Mononuclear cell (primary cell): Measurements from ENCODE around the gene MPP2. TPM values are rescaled to one million over a fixed set of nuclear protein-coding genes. Genes with fewer than 3 reads are reported as not detected.
A peak's percentile ranks its signal among the peaks of the same experiment; 100 is the strongest.
"Not testable (repeated sequence)": the region's sequence is repeated elsewhere in the genome, so short reads cannot be mapped to it uniquely, and the experiment has no call there.

Source experiments
- H3K27me3 ChIP-seq: 2 replicates; pipeline ENCODE4 v1.6.0; 2011; ENCODE audit warnings: low read length, control low read depth; ENCODE audit not compliant: insufficient read depth
- H3K4me1 ChIP-seq: 2 replicates; pipeline ENCODE4 v1.5.1; 2011; ENCODE audit warnings: mild to moderate bottlenecking, low read length, control low read depth; ENCODE audit not compliant: insufficient read depth
- H3K4me3 ChIP-seq: 2 replicates; pipeline ENCODE4 v1.5.1; 2011; ENCODE audit warnings: mild to moderate bottlenecking, low read length, moderate library complexity
- H3K9me3 ChIP-seq: 2 replicates; pipeline ENCODE4 v1.5.1; 2011; ENCODE audit warnings: low read depth, mild to moderate bottlenecking, control low read depth, low read length
- total RNA-seq: library from RNA; depleted of rRNA; stranded (reverse); fragments of >200 nt; gene quantifications from one replicate; pipeline ENCODE4 v1.2.3, GENCODE V29; 2012

The MPP2 gene
- total RNA-seq, 1 donor = 1.4 TPM

- H3K4me1 ChIP-seq, H3K9me3 ChIP-seq, H3K27me3 ChIP-seq, H3K4me3 ChIP-seq: not testable (repeated sequence)
Observed at GRCh38 chr17:43842091-43842974, 65.0 kb downstream of the MPP2 start.

- Histone ChIP-seq H3K4me1 (no peaks in the 10 kb centered on the region), H3K4me3 (no peak overlapping the region), H3K9me3 (no peaks in the 10 kb centered on the region), H3K27me3 (no peaks in the 10 kb centered on the region)
Observed at GRCh38 chr17:43841282-43841681, 66.1 kb downstream of the MPP2 start.

DNA sequence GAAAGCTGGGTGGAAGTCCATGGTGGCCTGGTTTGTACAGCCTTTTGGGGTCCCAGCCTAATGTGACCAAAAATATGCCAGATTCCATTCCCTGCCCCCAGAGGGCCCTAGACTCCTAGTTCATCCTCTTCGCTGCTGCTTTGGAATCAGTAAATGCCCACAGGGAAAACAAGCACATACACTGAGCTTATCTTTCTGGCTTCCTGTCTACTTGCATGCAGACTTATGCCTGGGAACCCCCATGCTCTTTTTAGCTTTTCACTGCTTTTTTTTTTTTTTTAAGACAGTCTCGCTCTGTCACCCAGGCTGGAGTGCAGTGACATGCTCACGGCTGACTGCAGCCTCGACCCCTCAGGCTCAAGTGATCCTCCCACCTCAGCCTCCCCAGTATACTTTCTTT lies 66.5 kb downstream of the MPP2 start:
- H3K4me1 ChIP-seq = no peaks in the 10 kb centered on the region
- H3K27me3 ChIP-seq = peaks cover 2% of the 10 kb centered on the region
- no peaks in the 10 kb centered on the region for H3K9me3 ChIP-seq
- H3K4me3 ChIP-seq = no peak overlapping the region

DNA sequence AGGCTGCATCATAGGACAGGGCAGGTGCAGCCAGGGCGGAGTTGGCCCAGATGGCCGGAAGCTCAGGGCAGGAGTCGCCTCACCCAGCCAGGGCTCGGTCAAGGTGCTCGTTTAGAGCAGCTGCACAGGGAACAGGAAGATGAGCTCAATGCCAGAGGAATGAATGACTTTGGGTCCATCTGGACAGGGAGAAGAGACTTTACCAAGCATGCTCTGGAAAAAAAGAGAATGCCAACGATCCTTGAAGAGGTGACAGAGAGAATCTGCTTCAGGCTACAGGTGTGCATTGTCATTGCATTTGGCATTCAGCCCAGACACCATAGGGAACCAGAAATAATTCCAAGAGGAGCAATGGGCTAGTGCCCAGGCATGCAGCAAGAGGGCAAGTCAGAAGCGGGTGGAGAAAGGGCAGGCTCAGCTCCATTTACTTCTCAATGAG lies 67.6 kb downstream of the MPP2 start:
- no peaks in the 10 kb centered on the region for H3K9me3 ChIP-seq
- H3K4me1 ChIP-seq = no peaks in the 10 kb centered on the region
- peaks cover 4% of the 10 kb centered on the region for H3K27me3 ChIP-seq
- H3K4me3 ChIP-seq = no peak overlapping the region

- Histone ChIP-seq H3K4me3 (no peak overlapping the region), H3K4me1 (peaks cover 9% of the 10 kb centered on the region), H3K27me3 (peaks cover 28% of the 10 kb centered on the region), H3K9me3 (no peaks in the 10 kb centered on the region)
Observed at GRCh38 chr17:43834106-43834505, 73.2 kb downstream of the MPP2 start.

GRCh38 chr17:43832976-43833829 lies 74.1 kb downstream of the MPP2 start, which contains the start of gene MPP3:
Gene MPP3, minus strand, starts transcription at chr17:43833146. Its CDS starts 1,240 bp downstream, at chr17:43831906.
- Histone ChIP-seq H3K4me1 (peaks cover 9% of the 10 kb centered on the region), H3K9me3 (no peaks in the 10 kb centered on the region), H3K4me3 (peak within 1 kb of the TSS; percentile 25), H3K27me3 (peaks cover 28% of the 10 kb centered on the region)

DNA sequence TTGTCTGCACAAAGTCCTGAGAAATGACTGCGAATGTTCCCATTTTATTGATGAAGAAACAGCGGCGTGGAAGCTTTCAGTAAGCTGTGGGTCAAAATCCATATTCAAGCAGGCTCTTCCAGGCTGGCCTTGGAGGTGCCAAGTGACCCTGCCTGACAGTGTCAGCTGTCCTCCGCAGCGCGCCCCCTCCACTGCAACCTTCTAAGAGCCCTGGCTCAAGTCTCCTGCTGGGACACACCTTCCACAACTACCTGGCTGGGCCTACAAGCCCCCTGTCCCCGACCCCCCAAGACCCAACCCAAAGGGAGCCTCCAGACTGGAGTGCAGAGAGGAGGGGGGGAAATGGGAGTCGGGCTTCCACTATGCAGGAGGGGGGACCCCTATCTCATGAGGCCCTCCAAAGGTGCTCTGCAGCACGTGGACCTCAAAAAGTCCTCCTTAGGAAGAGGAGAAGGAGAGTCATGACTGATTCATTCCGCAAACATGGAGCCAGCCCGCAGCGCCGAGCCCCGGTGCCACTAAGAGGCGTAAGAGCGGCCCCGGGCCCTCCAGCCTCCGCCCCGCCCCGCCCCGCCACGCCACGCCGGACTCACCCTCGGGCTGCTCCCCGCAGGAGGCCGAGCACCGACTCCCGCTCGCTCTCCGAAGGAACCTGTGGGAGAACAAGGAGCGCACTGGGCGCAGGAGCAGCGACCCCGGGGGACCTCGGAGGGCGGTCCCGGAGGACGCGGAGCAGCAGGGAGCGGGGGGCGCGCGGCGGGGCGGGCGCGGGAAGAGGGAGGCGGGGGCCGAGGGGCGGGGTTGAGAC lies 75.0 kb downstream of the MPP2 start:
- peaks cover 28% of the 10 kb centered on the region for H3K27me3 ChIP-seq
- no peaks in the 10 kb centered on the region for H3K9me3 ChIP-seq
- peak overlapping the region; percentile 25 for H3K4me3 ChIP-seq
- H3K4me1 ChIP-seq = peaks cover 9% of the 10 kb centered on the region

- H3K27me3 ChIP-seq = peaks cover 28% of the 10 kb centered on the region
- H3K4me3 ChIP-seq = no peak overlapping the region
- no peaks in the 10 kb centered on the region for H3K9me3 ChIP-seq
- peaks cover 9% of the 10 kb centered on the region for H3K4me1 ChIP-seq
Observed at GRCh38 chr17:43831633-43832032, 75.7 kb downstream of the MPP2 start.

GRCh38 chr17:43830510-43831140 lies 76.7 kb downstream of the MPP2 start:
- H3K9me3 ChIP-seq = no peaks in the 10 kb centered on the region
- H3K4me3 ChIP-seq = no peak overlapping the region
- peaks cover 9% of the 10 kb centered on the region for H3K4me1 ChIP-seq
- H3K27me3 ChIP-seq = peaks cover 24% of the 10 kb centered on the region

DNA sequence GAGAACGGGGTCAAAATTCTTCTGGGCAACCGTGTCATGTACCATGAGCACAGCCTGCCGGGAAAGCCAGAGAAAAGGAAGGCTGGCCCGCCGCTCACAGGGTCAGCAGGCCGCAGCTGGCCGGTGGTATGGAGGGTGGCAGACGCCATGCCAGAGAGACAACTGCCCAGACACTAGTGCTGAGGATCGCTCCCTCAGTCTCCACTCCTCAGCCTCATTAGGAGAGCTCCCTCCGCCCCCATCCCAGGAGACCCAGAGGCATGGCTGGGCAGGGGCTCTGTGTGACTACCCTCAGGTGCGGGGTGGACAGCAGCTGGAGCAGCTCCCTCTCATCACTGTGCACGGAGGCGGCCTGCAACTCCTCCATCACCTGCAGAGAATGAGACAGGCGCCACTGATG lies 77.6 kb downstream of the MPP2 start:
- Histone ChIP-seq H3K27me3 (peaks cover 24% of the 10 kb centered on the region), H3K9me3 (no peaks in the 10 kb centered on the region), H3K4me1 (peaks cover 9% of the 10 kb centered on the region), H3K4me3 (no peak overlapping the region)

GRCh38 chr17:43827596-43827995 lies 79.7 kb downstream of the MPP2 start:
- Histone ChIP-seq H3K4me3 (no peak overlapping the region), H3K4me1 (no peaks in the 10 kb centered on the region), H3K9me3 (no peaks in the 10 kb centered on the region), H3K27me3 (peaks cover 10% of the 10 kb centered on the region)

DNA sequence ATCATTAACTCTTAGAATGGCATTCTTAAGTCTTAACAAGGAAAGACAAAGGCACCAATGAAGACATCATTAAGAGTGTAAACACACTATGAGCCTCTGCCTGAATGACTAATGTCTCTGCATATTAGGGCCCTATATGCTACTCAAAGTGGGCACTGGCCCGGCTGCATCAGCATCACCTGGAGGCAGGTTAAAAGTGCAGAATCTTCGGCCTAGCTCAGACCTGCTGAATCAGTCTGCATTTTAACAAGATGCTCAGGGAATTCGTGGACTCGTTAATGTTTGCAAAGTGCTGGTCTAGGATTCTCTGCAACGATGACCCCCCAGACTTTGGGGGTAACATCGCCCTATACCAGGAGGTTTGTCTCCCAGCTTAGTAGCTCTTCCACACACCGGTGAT lies 81.1 kb downstream of the MPP2 start:
- Histone ChIP-seq H3K27me3 (peaks cover 1% of the 10 kb centered on the region), H3K4me3 (no peak overlapping the region), H3K9me3 (no peaks in the 10 kb centered on the region), H3K4me1 (no peaks in the 10 kb centered on the region)

- Histone ChIP-seq H3K4me3 (no peak overlapping the region), H3K9me3 (no peaks in the 10 kb centered on the region), H3K27me3 (no peaks in the 10 kb centered on the region), H3K4me1 (no peaks in the 10 kb centered on the region)
Observed at GRCh38 chr17:43825567-43825966, 81.8 kb downstream of the MPP2 start.
